Upper lobe of right lung (tissue), 1 donor: Measurements from ENCODE around the gene TUFT1. TPM values are rescaled to one million over a fixed set of nuclear protein-coding genes. Genes with fewer than 3 reads are reported as not detected.

Experiments
- ATAC-seq: fragments of 200-7000 bp; cut with Tn5 transposase; one replicate; pipeline ENCODE4 v1.9.1; 2020; ENCODE audit warnings: mild to moderate bottlenecking, moderate library complexity
- DNase-seq: peaks from one replicate; pipeline ENCODE4 v3.0.0-alpha.2; 2020
- H3K27ac ChIP-seq: fragments of 200-600 bp; one replicate; pipeline ENCODE4 v1.8.0; 2022
- H3K27me3 ChIP-seq: fragments of 200-600 bp; one replicate; pipeline ENCODE4 v1.8.0; 2022; ENCODE audit warnings: mild to moderate bottlenecking
- H3K36me3 ChIP-seq: fragments of 200-600 bp; one replicate; pipeline ENCODE4 v1.8.0; 2022
- H3K4me1 ChIP-seq: fragments of 200-600 bp; one replicate; pipeline ENCODE4 v1.8.0; 2022
- H3K4me3 ChIP-seq: fragments of 200-600 bp; one replicate; pipeline ENCODE4 v1.8.0; 2022; ENCODE audit warnings: mild to moderate bottlenecking
- H3K9me3 ChIP-seq: fragments of 200-600 bp; one replicate; pipeline ENCODE4 v1.8.0; 2022
- CTCF ChIP-seq: fragments of 200-600 bp; IDR thresholded peaks from one replicate; pipeline ENCODE4 v1.8.0; 2022; ENCODE audit warnings: antibody characterized with exemption
- intact Hi-C: fragments of 100-400 bp; cut with DNase I; formaldehyde crosslinking; loops from one replicate; pipeline ENCODE4 v1.11.0; 2022
- total RNA-seq: library from RNA; stranded (reverse); fragmentation: NEBNext Ultra II Directional; extraction: Animal tissue kit (Norgen Biotek cat#: 25700); gene quantifications from one replicate; pipeline ENCODE4 v1.2.1, GENCODE V29; 2021
- donor health status: DM: no; HTN: yes; CAD: no; lungs with severe emphysema.

The TUFT1 gene
- total RNA-seq, 1 donor from 2014 or later: 13.3 TPM

- H3K9me3 ChIP-seq: no peaks in the 10 kb centered on the region
- H3K4me3 ChIP-seq: no peak overlapping the region
- H3K36me3 ChIP-seq: no peaks in the 10 kb centered on the region
- peaks cover 6% of the 10 kb centered on the region for H3K4me1 ChIP-seq
- no peak for TF ChIP-seq CTCF
- DNase-seq: no peak
- ATAC-seq: no peak
- intact Hi-C loops: no loop called here
- no peak overlapping the region for H3K27ac ChIP-seq
- H3K27me3 ChIP-seq: no peaks in the 10 kb centered on the region
Observed at GRCh38 chr1:151495316-151495715, 44.8 kb upstream of the TUFT1 start.

- ATAC-seq: no peak
Observed at GRCh38 chr1:151499365-151499764, 40.7 kb upstream of the TUFT1 start.

GRCh38 chr1:151499930-151500329 lies 40.2 kb upstream of the TUFT1 start:
- no peak for TF ChIP-seq CTCF
- H3K4me1 ChIP-seq: peaks cover 2% of the 10 kb centered on the region
- no peak overlapping the region for H3K27ac ChIP-seq
- no peak for ATAC-seq
- H3K9me3 ChIP-seq: no peaks in the 10 kb centered on the region
- no peaks in the 10 kb centered on the region for H3K36me3 ChIP-seq
- DNase-seq: no peak
- intact Hi-C loops: no loop called here
- H3K4me3 ChIP-seq: no peak overlapping the region
- H3K27me3 ChIP-seq: no peaks in the 10 kb centered on the region

More at GRCh38 chr1:151499365-151499764, 40.7 kb upstream of the TUFT1 start:
- Histone ChIP-seq H3K27me3 (no peaks in the 10 kb centered on the region), H3K27ac (no peak overlapping the region), H3K4me3 (no peak overlapping the region), H3K4me1 (peaks cover 6% of the 10 kb centered on the region), H3K36me3 (no peaks in the 10 kb centered on the region), H3K9me3 (no peaks in the 10 kb centered on the region)
- intact Hi-C loops: no loop called here
- DNase-seq: no peak
- no peak for TF ChIP-seq CTCF

GRCh38 chr1:151501474-151501873 lies 38.6 kb upstream of the TUFT1 start:
- Histone ChIP-seq H3K4me3 (no peak overlapping the region), H3K27ac (no peak overlapping the region), H3K36me3 (no peaks in the 10 kb centered on the region), H3K27me3 (no peaks in the 10 kb centered on the region), H3K9me3 (no peaks in the 10 kb centered on the region), H3K4me1 (no peaks in the 10 kb centered on the region)
- peak; percentile 19 for TF ChIP-seq CTCF
- DNase-seq (no peak), ATAC-seq (peak; percentile 46)
- intact Hi-C loops: no loop called here

- H3K9me3 ChIP-seq: no peaks in the 10 kb centered on the region
- H3K36me3 ChIP-seq: no peaks in the 10 kb centered on the region
- H3K27me3 ChIP-seq: no peaks in the 10 kb centered on the region
- DNase-seq (no peak), ATAC-seq (no peak)
- H3K4me3 ChIP-seq: no peak overlapping the region
- intact Hi-C loops: no loop called here
- no peaks in the 10 kb centered on the region for H3K4me1 ChIP-seq
- no peak for TF ChIP-seq CTCF
- H3K27ac ChIP-seq: no peak overlapping the region
Observed at GRCh38 chr1:151502035-151502700, 37.9 kb upstream of the TUFT1 start.
